ENCODE results near the gene DLL3. TPM values are rescaled to one million over a fixed set of nuclear protein-coding genes. Genes with fewer than 3 reads are reported as not detected.
"Not testable (repeated sequence)": the region's sequence is repeated elsewhere in the genome, so short reads cannot be mapped to it uniquely, and the experiment has no call there.

Gene DLL3
- total RNA-seq, 1 experiment from 2014 or later = 0.17 TPM

DNA sequence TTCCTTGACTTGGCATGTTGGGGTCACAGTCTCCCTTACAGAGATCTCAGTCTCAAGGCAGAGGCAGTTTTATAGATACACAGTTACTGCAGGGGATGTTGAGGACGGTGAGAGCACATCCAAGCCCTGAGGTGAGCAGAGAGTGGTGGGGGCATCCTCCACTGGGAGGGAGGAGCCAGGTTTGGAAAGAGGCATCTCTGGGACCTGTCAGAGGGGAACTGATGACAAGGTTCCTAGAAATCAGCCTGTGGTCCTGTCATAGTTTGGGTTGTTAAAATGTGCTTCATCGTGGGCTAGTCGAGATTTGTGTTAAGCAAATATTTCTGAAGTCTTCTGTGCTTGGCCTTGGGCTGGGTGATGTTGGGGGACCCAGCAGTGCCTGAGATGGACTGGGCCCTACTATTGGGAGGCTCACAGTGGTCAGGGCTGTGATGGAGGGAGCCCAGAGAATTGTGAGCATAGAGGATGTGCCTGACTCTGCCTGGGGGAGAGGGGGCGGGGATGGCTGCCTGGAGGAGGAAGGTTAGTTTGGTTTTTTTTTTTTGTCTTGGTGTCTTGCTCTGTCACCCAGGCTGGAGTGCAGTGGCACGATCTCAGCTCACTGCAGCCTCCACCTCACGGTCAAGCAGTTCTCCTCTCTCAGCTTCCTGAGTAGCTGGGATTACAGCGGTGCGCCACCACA is 49.5 kb upstream of the DLL3 start:
- H3K36me3 ChIP-seq (ENCODE audit: control insufficient read depth in 1 of 2, insufficient read depth in 2 of 2, low read length in 2 of 2) = peaks cover 7 to 24% of the 10 kb centered on the region in 2 experiments; a peak in 3 of 4 replicates
- peaks cover 3% of the 10 kb centered on the region; the same call in 1 of the 2 replicates for H4K20me1 ChIP-seq (ENCODE audit: insufficient read depth)
- H3K27me3 ChIP-seq (ENCODE audit: insufficient read depth, low read length) = no peaks in the 10 kb centered on the region
- H3K9ac ChIP-seq (ENCODE audit: low read length) = no peak overlapping the region
- peaks cover 96% of the 10 kb centered on the region for H3K79me2 ChIP-seq (ENCODE audit: insufficient read depth, low read length)
- no peaks in the 10 kb centered on the region for H3K9me2 ChIP-seq (ENCODE audit: insufficient read depth)
- ChIA-PET RAD21 (ENCODE audit: low non-redundant PET in 1 of 2, low total read pairs in 2 of 2, uncharacterized antibody in 2 of 2, unreplicated experiment in 2 of 2) (no interaction called here), CTCF (no interaction called here), POLR2A (no interaction called here)
- H3K4me3 ChIP-seq (replicated peaks in 1 of 2; ENCODE audit: low read depth in 1 of 2, low read length in 2 of 2) = no peak overlapping the region
- DNase-seq (ENCODE audit: low read depth, low spot score) (no peak), ATAC-seq (no peak)
- intact Hi-C loops (cut with micrococcal nuclease) = no loop called here
- no peaks in the 10 kb centered on the region for H3K9me3 ChIP-seq (ENCODE audit: control insufficient read depth in 1 of 2, insufficient read depth in 1 of 2, low read depth in 1 of 2, low read length in 2 of 2)
- BruUV-seq (replicated peaks) = no TSS peak
- no peak overlapping the region for H3K27ac ChIP-seq (ENCODE audit: low read depth, low read length)
- peaks cover 6 to 24% of the 10 kb centered on the region in 2 experiments for H3K4me1 ChIP-seq (ENCODE audit: control insufficient read depth in 1 of 2, insufficient read depth in 2 of 2, low read length in 2 of 2)
- no peak for TF ChIP-seq CBX3 (IDR thresholded peaks at IDR 0.05; ENCODE audit: low read depth)
- no peak for TF ChIP-seq ZFX (IDR thresholded peaks at IDR 0.05)
- TF ChIP-seq, protein P1, sequence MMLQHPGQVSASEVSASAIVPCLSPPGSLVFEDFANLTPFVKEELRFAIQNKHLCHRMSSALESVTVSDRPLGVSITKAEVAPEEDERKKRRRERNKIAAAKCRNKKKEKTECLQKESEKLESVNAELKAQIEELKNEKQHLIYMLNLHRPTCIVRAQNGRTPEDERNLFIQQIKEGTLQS (IDR thresholded peaks at IDR 0.05) = no peak
- TF ChIP-seq, protein P2, sequence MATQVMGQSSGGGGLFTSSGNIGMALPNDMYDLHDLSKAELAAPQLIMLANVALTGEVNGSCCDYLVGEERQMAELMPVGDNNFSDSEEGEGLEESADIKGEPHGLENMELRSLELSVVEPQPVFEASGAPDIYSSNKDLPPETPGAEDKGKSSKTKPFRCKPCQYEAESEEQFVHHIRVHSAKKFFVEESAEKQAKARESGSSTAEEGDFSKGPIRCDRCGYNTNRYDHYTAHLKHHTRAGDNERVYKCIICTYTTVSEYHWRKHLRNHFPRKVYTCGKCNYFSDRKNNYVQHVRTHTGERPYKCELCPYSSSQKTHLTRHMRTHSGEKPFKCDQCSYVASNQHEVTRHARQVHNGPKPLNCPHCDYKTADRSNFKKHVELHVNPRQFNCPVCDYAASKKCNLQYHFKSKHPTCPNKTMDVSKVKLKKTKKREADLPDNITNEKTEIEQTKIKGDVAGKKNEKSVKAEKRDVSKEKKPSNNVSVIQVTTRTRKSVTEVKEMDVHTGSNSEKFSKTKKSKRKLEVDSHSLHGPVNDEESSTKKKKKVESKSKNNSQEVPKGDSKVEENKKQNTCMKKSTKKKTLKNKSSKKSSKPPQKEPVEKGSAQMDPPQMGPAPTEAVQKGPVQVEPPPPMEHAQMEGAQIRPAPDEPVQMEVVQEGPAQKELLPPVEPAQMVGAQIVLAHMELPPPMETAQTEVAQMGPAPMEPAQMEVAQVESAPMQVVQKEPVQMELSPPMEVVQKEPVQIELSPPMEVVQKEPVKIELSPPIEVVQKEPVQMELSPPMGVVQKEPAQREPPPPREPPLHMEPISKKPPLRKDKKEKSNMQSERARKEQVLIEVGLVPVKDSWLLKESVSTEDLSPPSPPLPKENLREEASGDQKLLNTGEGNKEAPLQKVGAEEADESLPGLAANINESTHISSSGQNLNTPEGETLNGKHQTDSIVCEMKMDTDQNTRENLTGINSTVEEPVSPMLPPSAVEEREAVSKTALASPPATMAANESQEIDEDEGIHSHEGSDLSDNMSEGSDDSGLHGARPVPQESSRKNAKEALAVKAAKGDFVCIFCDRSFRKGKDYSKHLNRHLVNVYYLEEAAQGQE (IDR thresholded peaks at IDR 0.05; ENCODE audit: low read depth) = no peak
- TF ChIP-seq SP1 (IDR thresholded peaks at IDR 0.05; ENCODE audit: low read depth) = no peak
- TF ChIP-seq FOSL1 (IDR thresholded peaks at IDR 0.05; ENCODE audit: low read depth) = no peak
- TF ChIP-seq, protein P3, sequence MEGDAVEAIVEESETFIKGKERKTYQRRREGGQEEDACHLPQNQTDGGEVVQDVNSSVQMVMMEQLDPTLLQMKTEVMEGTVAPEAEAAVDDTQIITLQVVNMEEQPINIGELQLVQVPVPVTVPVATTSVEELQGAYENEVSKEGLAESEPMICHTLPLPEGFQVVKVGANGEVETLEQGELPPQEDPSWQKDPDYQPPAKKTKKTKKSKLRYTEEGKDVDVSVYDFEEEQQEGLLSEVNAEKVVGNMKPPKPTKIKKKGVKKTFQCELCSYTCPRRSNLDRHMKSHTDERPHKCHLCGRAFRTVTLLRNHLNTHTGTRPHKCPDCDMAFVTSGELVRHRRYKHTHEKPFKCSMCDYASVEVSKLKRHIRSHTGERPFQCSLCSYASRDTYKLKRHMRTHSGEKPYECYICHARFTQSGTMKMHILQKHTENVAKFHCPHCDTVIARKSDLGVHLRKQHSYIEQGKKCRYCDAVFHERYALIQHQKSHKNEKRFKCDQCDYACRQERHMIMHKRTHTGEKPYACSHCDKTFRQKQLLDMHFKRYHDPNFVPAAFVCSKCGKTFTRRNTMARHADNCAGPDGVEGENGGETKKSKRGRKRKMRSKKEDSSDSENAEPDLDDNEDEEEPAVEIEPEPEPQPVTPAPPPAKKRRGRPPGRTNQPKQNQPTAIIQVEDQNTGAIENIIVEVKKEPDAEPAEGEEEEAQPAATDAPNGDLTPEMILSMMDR (IDR thresholded peaks at IDR 0.05 in 2 of 3, conservative IDR thresholded peaks at IDR 0.05 in 1 of 3; ENCODE audit: borderline replicate concordance in 1 of 3, insufficient read depth in 1 of 3, low read depth in 2 of 3, low read length in 2 of 3) = no peak
- no peak for TF ChIP-seq CEBPB (IDR thresholded peaks at IDR 0.05; ENCODE audit: low read depth)
- TF ChIP-seq, protein P4, sequence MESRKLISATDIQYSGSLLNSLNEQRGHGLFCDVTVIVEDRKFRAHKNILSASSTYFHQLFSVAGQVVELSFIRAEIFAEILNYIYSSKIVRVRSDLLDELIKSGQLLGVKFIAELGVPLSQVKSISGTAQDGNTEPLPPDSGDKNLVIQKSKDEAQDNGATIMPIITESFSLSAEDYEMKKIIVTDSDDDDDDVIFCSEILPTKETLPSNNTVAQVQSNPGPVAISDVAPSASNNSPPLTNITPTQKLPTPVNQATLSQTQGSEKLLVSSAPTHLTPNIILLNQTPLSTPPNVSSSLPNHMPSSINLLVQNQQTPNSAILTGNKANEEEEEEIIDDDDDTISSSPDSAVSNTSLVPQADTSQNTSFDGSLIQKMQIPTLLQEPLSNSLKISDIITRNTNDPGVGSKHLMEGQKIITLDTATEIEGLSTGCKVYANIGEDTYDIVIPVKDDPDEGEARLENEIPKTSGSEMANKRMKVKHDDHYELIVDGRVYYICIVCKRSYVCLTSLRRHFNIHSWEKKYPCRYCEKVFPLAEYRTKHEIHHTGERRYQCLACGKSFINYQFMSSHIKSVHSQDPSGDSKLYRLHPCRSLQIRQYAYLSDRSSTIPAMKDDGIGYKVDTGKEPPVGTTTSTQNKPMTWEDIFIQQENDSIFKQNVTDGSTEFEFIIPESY (IDR thresholded peaks at IDR 0.05; ENCODE audit: extremely low read depth, insufficient replicate concordance, low read length) = no peak
- no peak overlapping the region for H2AFZ ChIP-seq (ENCODE audit: low read depth, low read length, poor library complexity, severe bottlenecking)
- H3K4me2 ChIP-seq (ENCODE audit: low read length) = no peak overlapping the region

DNA sequence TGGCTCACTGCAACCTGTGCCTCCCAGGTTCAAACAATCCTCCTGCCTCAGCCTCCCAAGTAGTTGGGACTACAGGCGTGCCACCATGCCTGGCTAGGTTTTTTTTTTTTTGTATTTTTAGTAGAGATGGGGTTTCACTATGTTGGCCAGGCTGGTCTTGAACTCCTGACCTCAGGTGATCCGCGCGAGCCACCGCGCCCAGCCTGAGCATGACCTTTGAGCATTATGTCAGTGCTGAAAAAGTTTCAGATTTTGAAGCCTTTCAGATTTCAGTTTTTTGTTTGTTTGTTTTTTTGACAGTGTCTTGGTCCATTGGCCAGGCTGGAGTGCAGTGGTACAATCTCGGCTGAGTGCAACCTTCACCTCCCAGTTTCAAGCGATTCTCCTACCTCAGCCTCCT is 47.5 kb upstream of the DLL3 start:
- H3K27me3 ChIP-seq (ENCODE audit: insufficient read depth, low read length); H3K4me2 ChIP-seq (ENCODE audit: low read length); ATAC-seq; POLR2A ChIA-PET; RAD21 ChIA-PET (ENCODE audit: low non-redundant PET in 1 of 2, low total read pairs in 2 of 2, uncharacterized antibody in 2 of 2, unreplicated experiment in 2 of 2); H3K9me3 ChIP-seq (ENCODE audit: control insufficient read depth in 1 of 2, insufficient read depth in 1 of 2, low read depth in 1 of 2, low read length in 2 of 2); intact Hi-C loops (cut with micrococcal nuclease); H3K9ac ChIP-seq (ENCODE audit: low read length); DNase-seq (ENCODE audit: low read depth, low spot score); H4K20me1 ChIP-seq (ENCODE audit: insufficient read depth); BruUV-seq (replicated peaks); H3K4me3 ChIP-seq (replicated peaks in 1 of 2; ENCODE audit: low read depth in 1 of 2, low read length in 2 of 2); H3K9me2 ChIP-seq (ENCODE audit: insufficient read depth); H3K27ac ChIP-seq (ENCODE audit: low read depth, low read length); CTCF ChIA-PET; H2AFZ ChIP-seq (ENCODE audit: low read depth, low read length, poor library complexity, severe bottlenecking): not testable (repeated sequence)
- peaks cover 89% of the 10 kb centered on the region for H3K79me2 ChIP-seq (ENCODE audit: insufficient read depth, low read length)
- peaks cover 8 to 30% of the 10 kb centered on the region in 2 experiments; a peak in 3 of 4 replicates for H3K36me3 ChIP-seq (ENCODE audit: control insufficient read depth in 1 of 2, insufficient read depth in 2 of 2, low read length in 2 of 2)
- H3K4me1 ChIP-seq (ENCODE audit: control insufficient read depth in 1 of 2, insufficient read depth in 2 of 2, low read length in 2 of 2) = peaks cover 5 to 22% of the 10 kb centered on the region in 2 experiments

All from HCT116 (cell line).